Activated naive CD4-positive, alpha-beta T cell treated with anti-CD3 and anti-CD28 coated beads, Interleukin-2, amount 10 ng/mL, durations not matched to agents 7 days and 5 days (primary cell): Measurements from ENCODE around the gene LMBR1.
"Not testable (repeated sequence)": the region's sequence is repeated elsewhere in the genome, so short reads cannot be mapped to it uniquely, and the experiment has no call there.

ENCODE experiments used
- CTCF ChIA-PET: fragments of 350-600 bp; sonication (Branson Sonifier 250); formaldehyde crosslinking; loops from one replicate; lab custom pipeline; 2021; ENCODE audit warnings: antibody characterized with exemption; lab: Charles Lee
- DNase-seq: peaks from one replicate; pipeline ENCODE4 v3.0.0-alpha.2; 2020
- H3K27ac Mint-ChIP-seq: one replicate; pipeline ENCODE4 v1.8.0; 2021; ENCODE audit warnings: mild to moderate bottlenecking, moderate library complexity, mixed read lengths
- H3K27me3 Mint-ChIP-seq: one replicate; pipeline ENCODE4 v1.8.0; 2021; ENCODE audit warnings: mild to moderate bottlenecking, mixed read lengths
- H3K36me3 Mint-ChIP-seq: one replicate; pipeline ENCODE4 v1.8.0; 2021; ENCODE audit warnings: mixed read lengths
- H3K4me1 Mint-ChIP-seq: one replicate; pipeline ENCODE4 v1.8.0; 2021; ENCODE audit warnings: mixed read lengths
- H3K4me3 Mint-ChIP-seq: one replicate; pipeline ENCODE4 v1.8.0; 2021; ENCODE audit warnings: mild to moderate bottlenecking, moderate library complexity, mixed read lengths
- H3K9me3 Mint-ChIP-seq: one replicate; pipeline ENCODE4 v1.8.0; 2021; ENCODE audit warnings: mixed read lengths

The LMBR1 gene

GRCh38 chr7:156854654-156855053 lies 38.3 kb downstream of the LMBR1 start:
- Mint-ChIP-seq H3K27me3 (no peaks in the 10 kb centered on the region), H3K36me3 (peaks cover 33% of the 10 kb centered on the region), H3K9me3 (peaks cover 30% of the 10 kb centered on the region), H3K4me1 (peaks cover 8% of the 10 kb centered on the region), H3K27ac (no peak overlapping the region), H3K4me3 (no peak overlapping the region)
- DNase-seq = no peak
- CTCF ChIA-PET = interaction anchor here (0.6 kb wide), 1 partner anchor 41 kb away, joined by 3 read pairs; no protein-coding TSS in a partner anchor

- no peak for DNase-seq
- peaks cover 4% of the 10 kb centered on the region for H3K4me1 Mint-ChIP-seq
- CTCF ChIA-PET = interaction anchor here (0.7 kb wide), 1 partner anchor 22 kb away, joined by 3 read pairs; no protein-coding TSS in a partner anchor
- peaks cover 10% of the 10 kb centered on the region for H3K36me3 Mint-ChIP-seq
- no peak overlapping the region for H3K27ac Mint-ChIP-seq
- H3K27me3 Mint-ChIP-seq = no peaks in the 10 kb centered on the region
- H3K4me3 Mint-ChIP-seq = no peak overlapping the region
- peaks cover 1% of the 10 kb centered on the region for H3K9me3 Mint-ChIP-seq
These were observed 44.0 kb downstream of the LMBR1 start for GRCh38 chr7:156848979-156849378.

- no peaks in the 10 kb centered on the region for H3K27me3 Mint-ChIP-seq
- H3K36me3 Mint-ChIP-seq = peaks cover 4% of the 10 kb centered on the region
- no peak overlapping the region for H3K27ac Mint-ChIP-seq
- H3K9me3 Mint-ChIP-seq = no peaks in the 10 kb centered on the region
- CTCF ChIA-PET = no interaction called here
- no peak for DNase-seq
- no peaks in the 10 kb centered on the region for H3K4me1 Mint-ChIP-seq
- H3K4me3 Mint-ChIP-seq = no peak overlapping the region
These were observed 47.4 kb downstream of the LMBR1 start for GRCh38 chr7:156845379-156846101.

- H3K27me3 Mint-ChIP-seq, H3K36me3 Mint-ChIP-seq, H3K9me3 Mint-ChIP-seq, DNase-seq, CTCF ChIA-PET, H3K4me3 Mint-ChIP-seq, H3K27ac Mint-ChIP-seq, H3K4me1 Mint-ChIP-seq: not testable (repeated sequence)
These were observed 49.4 kb downstream of the LMBR1 start for GRCh38 chr7:156843582-156843981.

- Mint-ChIP-seq H3K4me1 (no peaks in the 10 kb centered on the region), H3K4me3 (no peak overlapping the region), H3K27ac (no peak overlapping the region), H3K36me3 (peaks cover 7% of the 10 kb centered on the region), H3K9me3 (no peaks in the 10 kb centered on the region), H3K27me3 (no peaks in the 10 kb centered on the region)
- no peak for DNase-seq
- CTCF ChIA-PET = no interaction called here
These were observed 49.8 kb downstream of the LMBR1 start for GRCh38 chr7:156843157-156843556.

- DNase-seq = no peak
- no peaks in the 10 kb centered on the region for H3K9me3 Mint-ChIP-seq
- CTCF ChIA-PET = no interaction called here
- no peak overlapping the region for H3K27ac Mint-ChIP-seq
- peaks cover 4% of the 10 kb centered on the region for H3K36me3 Mint-ChIP-seq
- no peak overlapping the region for H3K4me3 Mint-ChIP-seq
- H3K4me1 Mint-ChIP-seq = no peaks in the 10 kb centered on the region
- H3K27me3 Mint-ChIP-seq = no peaks in the 10 kb centered on the region
These were observed 50.2 kb downstream of the LMBR1 start for GRCh38 chr7:156842740-156843140.

- Mint-ChIP-seq H3K27ac (no peak overlapping the region), H3K4me3 (no peak overlapping the region), H3K4me1 (no peaks in the 10 kb centered on the region), H3K36me3 (peaks cover 4% of the 10 kb centered on the region), H3K27me3 (no peaks in the 10 kb centered on the region), H3K9me3 (no peaks in the 10 kb centered on the region)
- no peak for DNase-seq
- CTCF ChIA-PET = no interaction called here
These were observed 50.7 kb downstream of the LMBR1 start for GRCh38 chr7:156842317-156842716.

GRCh38 chr7:156841497-156841896 lies 51.5 kb downstream of the LMBR1 start:
- CTCF ChIA-PET = no interaction called here
- peaks cover 4% of the 10 kb centered on the region for H3K36me3 Mint-ChIP-seq
- H3K9me3 Mint-ChIP-seq = no peaks in the 10 kb centered on the region
- no peaks in the 10 kb centered on the region for H3K4me1 Mint-ChIP-seq
- H3K27ac Mint-ChIP-seq = no peak overlapping the region
- no peak for DNase-seq
- H3K4me3 Mint-ChIP-seq = no peak overlapping the region
- H3K27me3 Mint-ChIP-seq = no peaks in the 10 kb centered on the region

- CTCF ChIA-PET = no interaction called here
- Mint-ChIP-seq H3K9me3 (no peaks in the 10 kb centered on the region), H3K4me1 (no peaks in the 10 kb centered on the region), H3K4me3 (no peak overlapping the region), H3K36me3 (peaks cover 6% of the 10 kb centered on the region), H3K27ac (no peak overlapping the region), H3K27me3 (no peaks in the 10 kb centered on the region)
- no peak for DNase-seq
These were observed 52.8 kb downstream of the LMBR1 start for GRCh38 chr7:156840134-156840533.

- Mint-ChIP-seq H3K4me1 (no peaks in the 10 kb centered on the region), H3K27me3 (no peaks in the 10 kb centered on the region), H3K9me3 (no peaks in the 10 kb centered on the region), H3K36me3 (peaks cover 13% of the 10 kb centered on the region), H3K4me3 (no peak overlapping the region), H3K27ac (no peak overlapping the region)
- CTCF ChIA-PET = no interaction called here
- DNase-seq = no peak
These were observed 56.5 kb downstream of the LMBR1 start for GRCh38 chr7:156836443-156836842.

- CTCF ChIA-PET = no interaction called here
- Mint-ChIP-seq H3K27ac (no peak overlapping the region), H3K36me3 (peaks cover 13% of the 10 kb centered on the region), H3K4me3 (no peak overlapping the region), H3K9me3 (no peaks in the 10 kb centered on the region), H3K27me3 (no peaks in the 10 kb centered on the region), H3K4me1 (no peaks in the 10 kb centered on the region)
- DNase-seq = no peak
These were observed 58.5 kb downstream of the LMBR1 start for GRCh38 chr7:156834462-156834861.

GRCh38 chr7:156833312-156833711 lies 59.7 kb downstream of the LMBR1 start:
- H3K9me3 Mint-ChIP-seq = no peaks in the 10 kb centered on the region
- no peaks in the 10 kb centered on the region for H3K27me3 Mint-ChIP-seq
- H3K4me1 Mint-ChIP-seq = no peaks in the 10 kb centered on the region
- peaks cover 11% of the 10 kb centered on the region for H3K36me3 Mint-ChIP-seq
- no peak overlapping the region for H3K27ac Mint-ChIP-seq
- no peak for DNase-seq
- CTCF ChIA-PET = no interaction called here
- H3K4me3 Mint-ChIP-seq = no peak overlapping the region

- CTCF ChIA-PET = no interaction called here
- H3K9me3 Mint-ChIP-seq = no peaks in the 10 kb centered on the region
- no peaks in the 10 kb centered on the region for H3K4me1 Mint-ChIP-seq
- H3K27ac Mint-ChIP-seq = no peak overlapping the region
- DNase-seq = no peak
- no peak overlapping the region for H3K4me3 Mint-ChIP-seq
- no peaks in the 10 kb centered on the region for H3K27me3 Mint-ChIP-seq
- peaks cover 8% of the 10 kb centered on the region for H3K36me3 Mint-ChIP-seq
These were observed 60.6 kb downstream of the LMBR1 start for GRCh38 chr7:156832195-156832877.

GRCh38 chr7:156829669-156830336 lies 63.2 kb downstream of the LMBR1 start:
- Mint-ChIP-seq H3K4me1 (no peaks in the 10 kb centered on the region), H3K9me3 (no peaks in the 10 kb centered on the region), H3K4me3 (no peak overlapping the region), H3K27me3 (no peaks in the 10 kb centered on the region), H3K27ac (no peak overlapping the region), H3K36me3 (peaks cover 7% of the 10 kb centered on the region)
- DNase-seq = no peak
- CTCF ChIA-PET = interaction anchor here (0.6 kb wide), 1 partner anchor 1018 kb away, joined by 3 read pairs; the partner anchor contains the start of gene SHH
